NCI-H1105 (cell line): ENCODE results near the gene EGFLAM.
"Not testable (repeated sequence)": the region's sequence is repeated elsewhere in the genome, so short reads cannot be mapped to it uniquely, and the experiment has no call there.

Source experiments
- DNase-seq: peaks from one replicate; lab custom pipeline; 2025; lab: John Stamatoyannopoulos, UW

Gene EGFLAM

GRCh38 chr5:38376404-38376803, 118.0 kb downstream of the EGFLAM start:
- no peak for DNase-seq

- DNase-seq: no peak
Observed at GRCh38 chr5:38378579-38378978, 120.2 kb downstream of the EGFLAM start.

GRCh38 chr5:38379350-38379937, 121.1 kb downstream of the EGFLAM start:
- no peak for DNase-seq

GRCh38 chr5:38380537-38380936, 122.2 kb downstream of the EGFLAM start:
- no peak for DNase-seq

- DNase-seq: no peak
Observed at GRCh38 chr5:38381361-38381760, 123.0 kb downstream of the EGFLAM start.

GRCh38 chr5:38382898-38383297, 124.5 kb downstream of the EGFLAM start:
- peak; percentile 78 for DNase-seq

GRCh38 chr5:38383701-38384100, 125.3 kb downstream of the EGFLAM start:
- DNase-seq: no peak

- no peak for DNase-seq
Observed at GRCh38 chr5:38384396-38384795, 126.0 kb downstream of the EGFLAM start.

- no peak for DNase-seq
Observed at GRCh38 chr5:38387161-38387560, 128.8 kb downstream of the EGFLAM start.

GRCh38 chr5:38393636-38394035, 135.3 kb downstream of the EGFLAM start:
- no peak for DNase-seq

- no peak for DNase-seq
Observed at GRCh38 chr5:38396766-38397165, 138.4 kb downstream of the EGFLAM start.

- no peak for DNase-seq
Observed at GRCh38 chr5:38400365-38400764, 142.0 kb downstream of the EGFLAM start.

- DNase-seq: no peak
Observed at GRCh38 chr5:38401145-38401544, 142.8 kb downstream of the EGFLAM start.

- DNase-seq: no peak
Observed at GRCh38 chr5:38403406-38403805, 145.0 kb downstream of the EGFLAM start.

GRCh38 chr5:38403877-38404635, 145.7 kb downstream of the EGFLAM start:
- no peak for DNase-seq

GRCh38 chr5:38404667-38405276, 146.4 kb downstream of the EGFLAM start:
- no peak for DNase-seq

- no peak for DNase-seq
Observed at GRCh38 chr5:38408446-38409198, 150.3 kb downstream of the EGFLAM start.

GRCh38 chr5:38410304-38410990, 152.1 kb downstream of the EGFLAM start:
- DNase-seq: no peak

- no peak for DNase-seq
Observed at GRCh38 chr5:38413696-38414095, 155.3 kb downstream of the EGFLAM start.

GRCh38 chr5:38414348-38414747, 156.0 kb downstream of the EGFLAM start:
- no peak for DNase-seq

- not testable (repeated sequence) for DNase-seq
Observed at GRCh38 chr5:38415772-38416171, 157.4 kb downstream of the EGFLAM start.

GRCh38 chr5:38417658-38418017, 159.3 kb downstream of the EGFLAM start:
- no peak for DNase-seq
